ENCODE results near the gene TM2D3.

The TM2D3 gene

DNA sequence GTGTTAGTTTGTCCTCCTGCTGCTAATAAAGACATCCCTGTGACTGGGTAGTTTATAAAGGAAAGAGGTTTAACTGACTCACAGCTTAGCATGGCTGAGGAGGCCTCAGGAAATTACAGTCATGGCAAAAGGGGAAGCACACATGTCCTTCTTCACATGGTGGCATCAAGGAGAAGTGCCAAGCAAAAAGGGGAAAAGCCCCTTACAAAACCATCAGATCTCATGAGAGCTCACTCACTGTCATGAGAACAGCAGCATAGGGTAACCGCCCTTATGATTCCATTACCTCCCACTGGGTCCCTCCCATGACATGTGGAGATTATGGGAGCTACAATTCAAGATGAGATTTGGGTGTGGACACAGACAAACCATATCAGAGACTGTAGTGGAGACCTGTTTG lies 27.0 kb downstream of the TM2D3 start:
- no peak for DNase-seq (ENCODE audit: low read depth in 4 of 4, low spot score in 1 of 4)

DNA sequence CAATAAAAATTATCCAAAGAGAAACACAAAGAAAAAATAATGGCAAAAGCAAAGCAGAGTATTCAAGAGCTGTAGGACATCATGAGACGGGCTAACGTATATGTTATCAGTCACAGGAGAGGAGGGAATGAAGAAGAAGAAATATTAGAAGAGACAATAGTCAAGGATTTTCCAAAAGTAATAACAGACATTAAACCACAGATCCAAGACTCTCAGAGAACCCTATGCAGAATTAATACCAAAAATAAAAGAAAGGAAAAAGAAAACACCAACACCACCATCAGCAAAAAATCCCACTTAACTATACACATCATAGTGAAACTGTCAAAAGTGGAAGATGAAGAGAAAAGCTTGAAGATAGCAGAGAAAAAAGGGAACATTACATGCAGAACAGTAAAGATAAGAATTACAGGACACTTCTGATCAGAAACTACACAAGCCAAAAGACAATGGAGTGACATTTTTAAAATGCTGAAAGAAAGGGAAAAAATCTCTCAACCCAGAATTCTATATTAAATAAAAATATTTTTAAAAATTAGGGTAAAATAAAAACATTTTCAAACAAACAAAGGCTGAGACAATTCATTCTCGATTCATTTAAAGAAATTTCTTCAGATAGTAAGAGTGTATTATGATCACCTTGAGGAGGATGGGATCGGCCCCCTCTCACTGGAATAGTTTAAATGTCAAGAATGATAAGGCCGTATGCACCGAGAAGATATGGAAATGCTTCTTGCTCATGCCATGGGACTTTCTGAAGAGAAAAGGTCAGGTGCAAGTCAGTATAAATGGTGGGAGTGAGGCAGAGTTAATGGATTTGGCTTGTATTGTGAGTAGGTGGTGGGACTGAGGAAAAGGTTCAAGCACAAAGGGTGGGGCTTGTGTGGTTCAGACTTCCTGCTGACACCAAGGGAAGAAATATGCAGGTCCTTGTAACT lies 28.5 kb downstream of the TM2D3 start:
- DNase-seq (ENCODE audit: low read depth in 4 of 4, low spot score in 1 of 4): no peak

DNA sequence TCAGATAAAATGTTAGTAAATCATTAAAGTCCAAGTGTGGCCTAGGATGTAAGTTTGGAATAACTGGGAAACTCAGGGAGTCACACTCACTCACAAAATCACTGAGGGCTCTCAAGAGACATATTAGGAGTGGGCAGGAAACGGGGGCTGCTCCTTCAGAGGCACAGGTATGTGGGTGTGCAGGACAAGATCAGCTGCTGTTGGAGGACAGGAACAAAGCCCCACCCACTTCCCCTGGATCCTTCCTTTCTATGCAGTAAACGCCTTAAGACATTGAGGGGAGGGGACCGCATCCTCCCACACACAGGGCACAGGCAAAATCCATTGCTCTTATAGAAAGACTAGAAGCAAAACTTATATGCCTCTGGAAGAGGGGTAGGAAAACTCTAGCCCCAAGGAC lies 30.2 kb downstream of the TM2D3 start:
- DNase-seq (ENCODE audit: low read depth in 4 of 4, low spot score in 1 of 4): no peak

DNA sequence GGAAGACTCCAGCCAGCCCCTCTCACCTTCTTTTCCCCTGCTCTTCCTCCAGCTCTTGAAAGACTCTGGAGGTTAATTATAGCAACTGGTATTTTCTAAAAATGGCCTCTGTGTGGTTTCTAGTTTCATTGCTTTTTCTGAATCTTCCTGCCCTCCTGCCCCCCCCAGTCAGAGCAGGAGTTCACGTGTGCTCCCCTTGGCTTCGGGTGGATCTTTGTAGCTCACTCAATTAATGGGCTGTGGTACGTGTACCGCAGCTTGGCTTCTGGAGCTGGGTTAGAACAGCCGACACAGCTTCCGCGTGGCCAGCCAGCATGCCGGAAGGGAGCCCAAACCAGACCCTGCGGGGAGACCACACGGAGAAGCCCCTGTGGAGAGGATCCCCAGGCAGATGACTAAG lies 31.5 kb downstream of the TM2D3 start:
- DNase-seq (ENCODE audit: low read depth in 4 of 4, low spot score in 1 of 4): no peak

DNA sequence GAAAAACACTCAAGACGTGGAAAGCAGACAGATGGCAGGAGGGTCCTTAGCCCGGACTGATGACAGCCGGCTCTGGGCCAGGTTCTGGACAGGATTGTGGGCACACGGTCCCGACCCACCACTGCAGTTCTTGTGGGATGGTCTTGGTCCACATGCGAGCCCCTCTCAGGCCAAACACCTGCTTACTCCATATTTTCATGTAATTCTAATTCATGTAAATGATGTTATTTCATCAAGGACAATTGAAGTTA lies 32.6 kb downstream of the TM2D3 start:
- no peak for DNase-seq (ENCODE audit: low read depth in 4 of 4, low spot score in 1 of 4)

DNA sequence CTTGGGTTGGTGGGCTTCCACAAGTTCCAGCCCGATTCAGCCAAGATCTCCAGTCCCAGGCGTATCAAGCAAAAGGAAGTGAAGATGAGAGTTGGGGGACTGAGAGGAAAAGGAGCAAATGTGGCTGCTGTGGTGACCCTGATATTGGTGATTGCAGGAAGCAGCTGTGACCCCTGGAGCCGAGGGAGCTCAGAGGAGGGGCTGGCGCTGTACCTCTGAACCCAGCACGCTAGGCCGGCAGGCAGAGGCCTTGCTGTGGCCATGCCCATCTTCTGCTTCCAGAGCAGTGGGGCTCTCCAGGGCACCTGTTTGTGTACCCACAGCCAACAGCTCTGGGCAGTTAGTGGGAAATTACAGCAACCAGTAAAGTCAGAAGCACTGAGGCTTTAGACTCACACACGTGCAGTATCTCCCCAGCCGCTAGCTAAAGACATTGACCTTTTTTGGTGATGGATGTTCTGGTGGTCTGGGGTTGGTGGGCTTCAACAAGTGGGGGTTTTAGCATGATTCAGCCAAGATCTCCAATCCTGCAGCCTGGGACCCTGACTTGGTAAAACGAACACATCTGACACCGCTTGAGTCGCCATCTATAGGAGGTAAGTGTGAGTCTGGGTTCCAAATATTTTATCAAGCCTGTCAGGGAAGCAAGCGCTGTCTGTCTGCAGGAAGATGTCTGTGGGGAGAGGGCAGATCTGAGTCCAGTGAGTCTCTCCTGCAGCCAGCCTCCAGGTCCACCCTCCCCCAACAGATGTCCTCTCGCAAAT lies 33.1 kb downstream of the TM2D3 start:
- no peak for DNase-seq (ENCODE audit: low read depth in 4 of 4, low spot score in 1 of 4)

DNA sequence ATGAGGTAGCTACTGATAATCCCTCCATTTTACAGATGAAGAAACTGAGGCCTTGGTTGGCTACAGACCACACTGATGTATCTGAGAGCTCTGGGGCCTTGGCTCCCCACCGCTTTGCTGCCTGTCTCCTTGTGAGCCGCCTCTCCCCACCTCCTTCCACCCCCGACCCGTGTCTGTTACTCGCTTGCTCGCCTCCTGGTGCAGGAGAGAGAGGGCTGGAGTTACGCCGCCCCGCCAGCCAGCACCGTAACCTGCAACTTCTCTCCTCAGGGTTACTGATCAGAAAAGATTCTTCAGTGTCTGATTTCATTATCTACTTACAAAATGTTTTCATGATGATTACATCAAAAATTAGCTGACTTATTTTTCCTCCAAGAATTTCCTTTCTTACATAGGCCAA lies 34.1 kb downstream of the TM2D3 start:
- DNase-seq (ENCODE audit: low read depth in 4 of 4, low spot score in 1 of 4): no peak

DNA sequence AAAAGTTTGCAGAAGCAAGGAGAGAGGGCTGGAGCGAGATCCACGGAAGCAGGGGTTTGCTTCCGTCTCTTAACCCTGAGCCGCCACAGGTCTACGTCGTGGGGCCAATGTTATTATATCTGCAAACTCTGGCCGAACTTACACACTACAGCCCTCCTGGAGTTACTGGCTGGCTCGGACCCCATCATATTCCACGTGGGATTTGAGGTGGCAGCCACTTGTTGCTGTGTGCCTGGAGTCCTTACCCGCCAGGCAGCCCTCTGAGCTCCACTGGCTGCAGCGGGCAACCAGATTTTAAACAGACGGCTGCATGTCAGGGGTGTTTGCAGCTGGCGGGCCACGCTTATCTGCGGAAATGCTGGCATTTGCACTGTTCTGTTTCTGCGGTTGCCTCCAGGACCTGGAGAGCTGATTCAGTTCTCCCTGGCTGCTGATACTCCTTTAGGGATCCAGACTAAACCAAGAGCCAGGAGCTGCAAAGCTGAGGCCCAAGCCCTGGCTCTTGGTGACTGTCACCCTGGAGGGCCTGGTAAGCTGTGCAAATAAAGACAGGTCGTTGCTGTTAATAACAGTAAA lies 34.7 kb downstream of the TM2D3 start:
- no peak for DNase-seq (ENCODE audit: low read depth in 4 of 4, low spot score in 1 of 4)

DNA sequence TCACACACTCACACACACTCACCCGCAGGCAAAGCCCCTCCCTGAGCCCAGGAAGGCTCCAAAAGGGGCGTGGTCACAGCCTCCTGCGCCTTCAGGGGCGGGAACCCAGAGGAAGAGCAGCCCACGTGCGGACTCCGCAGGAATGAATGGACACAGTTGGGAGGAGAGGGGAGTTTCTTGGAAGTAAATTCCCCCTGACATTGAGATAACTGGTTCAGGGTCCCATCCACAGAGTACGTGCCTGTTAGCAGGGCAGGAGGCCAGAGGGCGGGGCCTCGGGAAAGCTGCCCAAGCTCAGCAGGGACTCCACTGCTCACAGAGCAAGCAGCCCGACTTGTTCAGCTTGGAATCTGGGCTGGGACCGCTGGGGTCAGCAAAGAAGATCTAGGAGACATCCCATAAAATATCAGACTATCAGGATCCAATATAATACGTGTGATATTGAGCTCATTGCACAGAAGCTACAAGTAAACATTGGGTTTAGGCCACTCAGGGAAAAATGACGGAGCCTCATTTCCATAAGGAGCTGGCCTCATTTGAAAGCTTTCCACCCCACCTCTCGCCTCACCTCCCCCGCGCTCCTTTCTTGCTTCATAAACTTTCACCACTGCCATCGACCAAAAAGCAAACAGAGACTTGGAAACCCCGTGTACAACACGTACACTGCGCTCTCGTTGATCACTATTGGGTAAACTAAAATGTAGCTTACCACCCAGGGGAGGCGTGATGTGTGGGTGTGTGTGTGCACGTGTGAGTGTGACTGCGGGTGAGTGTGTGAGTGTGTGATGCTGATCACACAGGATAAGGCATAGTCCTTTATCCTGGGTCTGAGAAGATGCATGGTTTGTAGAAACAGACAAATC lies 36.0 kb downstream of the TM2D3 start:
- no peak for DNase-seq (ENCODE audit: low read depth in 4 of 4, low spot score in 1 of 4)

DNA sequence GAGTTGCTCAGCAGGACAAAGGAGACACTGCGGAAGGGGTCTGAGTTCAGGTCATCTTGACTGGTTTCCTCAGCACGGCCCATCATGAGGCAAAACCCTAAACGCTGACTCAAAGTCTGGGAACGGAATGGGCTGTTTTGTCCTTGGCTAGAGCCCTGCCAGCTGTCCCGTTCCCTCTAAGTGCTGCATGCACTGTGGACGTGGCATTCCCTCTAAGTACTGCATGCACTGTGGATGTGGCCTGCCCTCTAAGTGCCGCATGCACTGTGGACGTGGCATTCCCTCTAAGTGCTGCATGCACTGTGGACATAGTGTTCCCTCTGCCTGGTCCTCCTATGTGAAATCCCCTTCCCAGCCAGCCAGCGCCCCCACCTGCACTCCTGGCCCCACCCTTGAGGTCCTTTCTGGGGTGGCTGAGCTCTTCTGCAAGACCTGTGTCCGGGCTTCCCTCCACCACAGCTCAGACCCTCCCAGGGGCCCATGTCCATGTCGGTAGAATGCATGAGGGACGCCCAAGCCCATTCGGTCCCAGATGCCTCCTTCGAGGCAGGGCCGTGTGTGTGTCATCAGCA lies 36.7 kb downstream of the TM2D3 start:
- DNase-seq (ENCODE audit: low read depth in 4 of 4, low spot score in 1 of 4): no peak

DNA sequence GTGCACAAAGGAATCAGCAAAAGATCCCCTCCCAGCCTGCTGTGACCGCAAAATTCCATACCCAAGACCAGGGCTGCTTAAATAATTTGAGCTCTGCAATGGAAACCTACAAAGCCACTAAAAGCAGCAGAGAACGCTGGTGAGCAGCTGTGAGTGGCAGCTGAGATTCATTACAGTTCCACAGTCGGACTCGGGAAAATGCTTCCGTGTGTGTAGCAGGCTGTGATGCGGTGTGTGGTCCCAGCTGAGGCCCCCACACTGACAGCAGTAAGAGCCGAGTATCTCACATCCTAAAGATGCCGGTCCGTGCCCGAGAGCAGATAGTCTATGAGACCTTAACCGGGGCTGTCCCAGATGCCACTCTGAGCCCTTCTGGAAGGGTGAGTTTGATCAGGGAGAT lies 37.4 kb downstream of the TM2D3 start:
- DNase-seq (ENCODE audit: low read depth in 4 of 4, low spot score in 1 of 4): no peak

DNA sequence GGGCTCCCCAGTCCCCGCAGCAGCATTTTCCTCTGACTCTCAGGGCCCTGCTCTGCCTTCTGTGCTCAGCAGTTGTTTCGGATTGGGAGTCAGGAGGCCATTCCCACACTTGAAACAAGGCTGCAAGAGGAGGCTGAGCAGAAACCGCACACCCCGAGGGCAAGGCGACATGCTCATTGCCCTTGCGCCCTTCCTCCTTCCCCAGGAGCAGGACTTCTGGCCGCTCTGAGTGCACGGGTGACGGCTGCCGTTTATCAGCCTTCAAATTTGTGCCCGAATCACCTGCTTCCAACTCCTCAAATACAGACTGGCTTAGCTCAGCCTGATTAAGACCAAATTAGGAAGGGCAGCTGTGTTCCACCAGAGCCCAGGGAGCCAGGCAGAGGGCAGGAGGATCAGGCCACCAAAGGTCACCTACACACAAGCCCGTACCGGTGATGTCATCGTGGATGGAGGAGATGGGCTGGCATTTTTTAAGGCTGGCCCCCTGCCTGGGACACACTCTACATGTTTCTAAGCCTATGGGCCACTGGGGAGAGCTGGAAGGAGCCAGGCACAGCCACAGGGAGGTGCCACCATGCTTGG lies 38.1 kb downstream of the TM2D3 start:
- DNase-seq (ENCODE audit: low read depth in 4 of 4, low spot score in 1 of 4): no peak

DNA sequence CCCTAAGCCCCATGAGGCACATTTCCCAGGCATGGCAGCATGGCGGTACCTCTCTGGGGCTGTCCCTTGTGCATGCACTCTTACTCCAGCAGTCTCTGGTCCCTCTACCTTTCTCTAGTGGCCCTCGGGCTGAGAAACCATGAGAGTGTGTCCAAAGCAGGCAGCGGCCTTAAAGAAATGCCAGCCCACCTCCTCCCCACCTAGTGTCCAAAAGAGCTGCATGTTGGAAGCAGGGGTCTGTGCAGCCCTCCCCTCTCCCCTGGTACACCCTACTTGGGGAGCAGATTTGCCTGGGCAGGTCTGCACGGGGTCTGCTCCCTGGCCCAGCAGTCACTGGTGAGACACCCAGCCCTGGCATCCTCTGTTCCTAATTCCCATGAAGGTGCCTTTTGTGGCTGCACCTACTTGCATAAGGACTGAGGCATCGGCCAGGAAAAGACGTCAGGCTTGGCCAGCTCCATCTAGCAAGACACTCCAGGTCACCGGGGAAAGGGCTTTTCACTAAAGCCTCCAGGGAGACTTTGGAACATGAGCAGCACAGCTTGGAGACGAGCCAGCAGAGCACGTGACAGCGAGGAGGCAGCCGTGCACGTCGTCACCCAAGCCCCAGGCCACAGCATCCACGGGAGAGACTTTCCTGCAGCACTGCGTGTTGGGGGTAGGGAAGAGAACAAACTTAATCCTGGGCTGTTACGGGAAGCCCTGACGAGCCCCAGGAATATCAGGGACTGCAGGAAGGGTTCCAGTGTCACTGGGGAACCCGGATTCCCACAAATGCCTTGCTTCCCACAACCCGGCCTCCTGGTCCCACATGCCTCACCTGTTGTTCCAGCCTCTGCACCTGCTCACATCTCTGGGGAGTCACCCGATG lies 38.8 kb downstream of the TM2D3 start:
- no peak for DNase-seq (ENCODE audit: low read depth in 4 of 4, low spot score in 1 of 4)

DNA sequence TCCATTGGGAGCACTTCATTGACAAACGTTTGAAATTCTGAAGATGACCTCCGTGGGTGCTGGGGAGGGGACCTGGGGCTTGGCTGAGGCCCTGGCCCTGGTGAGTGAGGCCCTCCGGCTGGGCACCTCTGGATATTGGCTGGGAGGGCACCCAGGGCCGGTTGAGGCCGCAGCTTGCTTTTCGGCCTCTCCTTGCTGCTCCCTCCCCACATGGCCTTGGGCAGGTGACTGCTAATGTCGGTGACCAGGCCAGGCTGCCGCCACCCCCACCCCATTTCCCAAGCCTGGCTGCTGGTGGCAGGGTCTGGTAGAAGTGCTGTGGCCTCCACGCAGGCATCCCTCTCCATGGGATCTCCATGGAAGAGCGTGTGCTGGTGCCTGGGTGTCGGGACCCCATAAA lies 39.5 kb downstream of the TM2D3 start:
- no peak for DNase-seq (ENCODE audit: low read depth in 4 of 4, low spot score in 1 of 4)

DNA sequence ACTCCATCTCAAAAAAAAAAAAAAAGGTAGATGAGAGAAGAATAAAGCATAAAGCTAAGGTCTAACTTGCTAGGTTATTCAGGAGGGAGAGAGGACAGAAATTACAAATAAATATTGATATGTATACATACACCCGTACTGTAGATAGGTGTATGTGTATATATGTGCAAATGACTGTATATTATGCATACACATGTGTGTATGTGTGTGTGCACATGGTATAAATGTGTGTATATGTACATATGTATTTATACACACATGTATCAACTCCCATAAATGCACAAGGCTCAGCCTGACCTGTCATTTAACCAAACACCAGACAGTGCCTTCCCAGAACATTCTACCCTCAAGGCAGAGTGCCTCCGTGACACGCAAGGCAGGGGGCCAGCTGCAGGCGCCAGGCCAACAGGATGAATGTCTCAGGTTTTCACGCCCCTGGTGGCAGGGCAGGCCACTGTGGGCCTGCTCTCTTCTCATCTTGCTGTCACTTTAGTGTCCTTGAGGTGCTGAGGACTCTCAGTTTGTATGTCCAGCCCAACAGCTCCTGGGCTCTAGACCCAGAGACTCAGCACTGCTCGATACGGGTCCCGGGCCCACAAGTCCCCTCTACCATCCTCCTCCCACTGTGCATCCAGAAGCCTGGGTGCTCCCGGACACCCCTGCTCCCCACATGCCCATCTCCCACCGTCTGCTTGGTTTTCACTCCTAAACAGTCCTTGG lies 40.4 kb downstream of the TM2D3 start:
- DNase-seq (ENCODE audit: low read depth in 4 of 4, low spot score in 1 of 4): no peak

DNA sequence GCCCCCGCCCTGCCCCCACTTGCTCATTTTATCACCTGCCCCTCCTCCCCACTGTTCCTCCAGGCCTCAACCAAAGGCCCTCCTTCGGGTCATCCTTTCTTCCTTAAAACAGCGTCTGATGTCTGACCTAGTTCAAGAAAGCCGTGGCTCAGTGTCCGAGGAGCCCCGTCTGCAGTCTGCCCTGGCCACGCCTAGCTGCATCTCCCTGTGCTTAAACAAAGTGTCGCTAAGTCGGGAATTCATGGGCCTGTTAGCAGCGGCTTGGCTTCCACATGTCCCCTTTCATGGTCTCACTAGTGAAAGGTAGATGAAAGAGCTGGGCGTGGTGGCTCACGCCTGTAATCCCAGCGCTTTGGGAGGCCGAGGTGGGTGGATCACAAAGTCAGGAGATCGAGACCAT lies 41.2 kb downstream of the TM2D3 start:
- DNase-seq (ENCODE audit: low read depth in 4 of 4, low spot score in 1 of 4): no peak

DNA sequence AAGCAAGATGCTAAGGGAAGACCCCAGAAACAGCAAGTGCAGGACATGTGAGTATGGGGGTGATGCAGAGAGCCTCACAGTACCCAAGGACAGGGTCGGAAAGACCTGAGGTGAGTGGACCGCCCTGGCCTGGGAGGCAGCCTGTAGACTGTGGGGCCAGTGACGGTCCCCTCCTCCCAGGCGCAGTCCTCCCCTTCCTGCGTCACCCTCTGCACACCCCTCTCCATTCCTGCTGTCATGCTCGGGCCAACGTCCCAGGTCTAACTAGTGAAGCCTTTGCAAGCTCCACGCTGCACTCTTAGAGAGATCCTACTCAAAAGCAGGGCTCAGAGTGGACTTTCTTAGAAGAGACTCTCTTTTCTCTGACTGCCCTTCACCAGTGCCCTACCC lies 41.6 kb downstream of the TM2D3 start:
- DNase-seq (ENCODE audit: low read depth in 4 of 4, low spot score in 1 of 4): no peak

DNA sequence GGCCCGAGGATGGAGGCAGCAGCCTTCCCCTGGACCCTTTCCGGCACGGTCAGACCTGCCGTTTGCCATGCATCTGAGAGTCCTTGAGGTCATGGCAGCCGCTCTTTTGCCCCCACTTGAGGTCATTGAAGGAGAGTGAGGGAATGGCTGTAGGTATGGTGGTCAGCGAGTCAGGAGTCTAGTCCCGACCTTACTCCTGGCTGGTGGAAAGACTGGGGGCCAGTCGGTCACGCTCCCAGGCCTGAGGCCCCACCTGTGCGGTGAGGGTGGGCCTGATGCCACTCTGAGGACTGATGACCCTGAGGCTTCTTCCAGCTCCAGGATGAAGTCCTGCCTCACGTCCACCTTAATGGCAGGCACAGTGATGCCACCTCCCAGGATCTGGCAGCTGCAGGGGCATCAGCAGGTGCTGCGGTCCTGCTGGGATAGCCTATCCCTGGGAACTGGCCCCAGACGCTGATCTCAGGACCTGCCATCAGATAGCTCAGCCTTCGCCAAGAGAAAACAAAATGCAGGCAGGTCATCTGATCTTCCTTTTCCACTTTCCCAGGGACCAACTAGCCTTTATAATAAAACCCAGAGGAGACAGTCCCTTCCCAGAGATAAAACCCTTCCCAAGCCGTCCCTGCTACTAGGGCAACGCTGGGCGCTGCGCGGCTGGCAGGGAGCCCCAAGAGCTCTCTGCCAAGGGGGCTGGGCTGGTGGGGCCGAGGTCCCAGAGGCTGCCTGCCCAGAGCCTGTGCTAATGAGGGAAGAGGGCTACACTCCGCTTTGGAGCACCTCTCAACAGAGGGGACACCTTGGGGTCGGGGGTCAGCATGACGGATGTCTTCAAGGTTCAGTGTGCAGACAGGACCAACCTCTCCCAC lies 42.2 kb downstream of the TM2D3 start:
- DNase-seq (ENCODE audit: low read depth in 4 of 4, low spot score in 1 of 4): no peak

Measured in stimulated activated CD4-positive, alpha-beta T cell treated with anti-CD3 and anti-CD28 coated beads, Interleukin-1b, Interleukin-23, amount 100 ng/mL, for 24 hours (primary cell).